Natural killer cell (primary cell): ENCODE measurements around the gene ZDHHC5. TPM values are rescaled to one million over a fixed set of nuclear protein-coding genes. Genes with fewer than 3 reads are reported as not detected.
A peak's percentile ranks its signal among the peaks of the same experiment; 100 is the strongest.

ENCODE experiments used
- ATAC-seq, 3 donors: fragments of 150-1000 bp in 2 of 3; fragments of 200-7000 bp in 1 of 3; cut with Tn5 transposase; 1 replicate in 1 of 3; 2 replicates in 2 of 3; pipeline ENCODE4 v1.10.0; 2021; ENCODE audit warnings: mild to moderate bottlenecking in 2 of 3, moderate library complexity in 2 of 3
- DNase-seq, 2 donors: peaks; one replicate each; pipeline versions ENCODE4 v3.0.0 to v3.0.0-alpha.2; 2013 to 2021; ENCODE audit warnings: mixed read lengths in 1 of 2
- H3K27ac ChIP-seq: one replicate; pipeline ENCODE4 v1.5.1; 2013; ENCODE audit warnings: mild to moderate bottlenecking, low read length
- H3K27me3 ChIP-seq: one replicate; pipeline ENCODE4 v1.6.1; 2013; ENCODE audit warnings: low read length; ENCODE audit not compliant: control insufficient read depth, insufficient read depth
- H3K36me3 ChIP-seq: one replicate; pipeline ENCODE4 v1.6.1; 2013; ENCODE audit warnings: low read length; ENCODE audit not compliant: control insufficient read depth, insufficient read depth
- H3K4me1 ChIP-seq: one replicate; pipeline ENCODE4 v1.6.1; 2013; ENCODE audit warnings: low read length; ENCODE audit not compliant: control insufficient read depth, insufficient read depth
- H3K4me3 ChIP-seq: one replicate; pipeline ENCODE4 v1.5.1; 2013; ENCODE audit warnings: low read length
- H3K9me3 ChIP-seq: one replicate; pipeline ENCODE4 v1.6.1; 2013; ENCODE audit warnings: low read length; ENCODE audit not compliant: control insufficient read depth, insufficient read depth
- H3K27ac Mint-ChIP-seq, 2 donors: one replicate each; pipeline ENCODE4 v1.8.0; 2022; ENCODE audit warnings: mild to moderate bottlenecking in 2 of 2, mixed read lengths in 2 of 2, moderate library complexity in 1 of 2
- H3K27me3 Mint-ChIP-seq, 2 donors: one replicate each; pipeline ENCODE4 v1.8.0; 2022; ENCODE audit warnings: low read depth in 2 of 2, mixed read lengths in 2 of 2
- H3K36me3 Mint-ChIP-seq: one replicate; pipeline ENCODE4 v1.8.0; 2022; ENCODE audit warnings: mixed read lengths
- H3K4me1 Mint-ChIP-seq, 2 donors: one replicate each; pipeline ENCODE4 v1.8.0; 2022; ENCODE audit warnings: mixed read lengths in 2 of 2
- H3K4me3 Mint-ChIP-seq: one replicate; pipeline ENCODE4 v1.8.0; 2022; ENCODE audit warnings: mild to moderate bottlenecking, moderate library complexity, mixed read lengths
- H3K9me3 Mint-ChIP-seq, 2 donors: one replicate each; pipeline ENCODE4 v1.8.0; 2022; ENCODE audit warnings: mixed read lengths in 2 of 2
- WGBS: methylation state at CpG from one replicate; pipeline ENCODE4 v1.1.7; 2013; ENCODE audit warnings: missing lambda C conversion rate; ENCODE audit not compliant: insufficient coverage; 5-methylcytosine and 5-hydroxymethylcytosine counted together
- intact Hi-C: fragments of 100-400 bp; cut with micrococcal nuclease; formaldehyde crosslinking; loops from one replicate; pipeline ENCODE4 v1.14.2; 2022
- total RNA-seq, 4 donors: library from RNA; stranded (reverse); fragments of 120-200 nt in 1 of 4; gene quantifications; one replicate each; pipeline versions ENCODE4 v1.2.3 to v1.2.4, GENCODE V29; 2013 to 2022
- TF ChIP-seq, protein P1 (sequence below): fragments of 200-600 bp; IDR thresholded peaks from one replicate; pipeline ENCODE4 v1.8.0; 2022; ENCODE audit warnings: antibody characterized with exemption

ZDHHC5 gene
- total RNA-seq, 3 donors from 2014 or later (not counting 1 experiment from before 2014, with no cell fraction given) = 46.1 to 64.0 (median 55.5) TPM

DNA sequence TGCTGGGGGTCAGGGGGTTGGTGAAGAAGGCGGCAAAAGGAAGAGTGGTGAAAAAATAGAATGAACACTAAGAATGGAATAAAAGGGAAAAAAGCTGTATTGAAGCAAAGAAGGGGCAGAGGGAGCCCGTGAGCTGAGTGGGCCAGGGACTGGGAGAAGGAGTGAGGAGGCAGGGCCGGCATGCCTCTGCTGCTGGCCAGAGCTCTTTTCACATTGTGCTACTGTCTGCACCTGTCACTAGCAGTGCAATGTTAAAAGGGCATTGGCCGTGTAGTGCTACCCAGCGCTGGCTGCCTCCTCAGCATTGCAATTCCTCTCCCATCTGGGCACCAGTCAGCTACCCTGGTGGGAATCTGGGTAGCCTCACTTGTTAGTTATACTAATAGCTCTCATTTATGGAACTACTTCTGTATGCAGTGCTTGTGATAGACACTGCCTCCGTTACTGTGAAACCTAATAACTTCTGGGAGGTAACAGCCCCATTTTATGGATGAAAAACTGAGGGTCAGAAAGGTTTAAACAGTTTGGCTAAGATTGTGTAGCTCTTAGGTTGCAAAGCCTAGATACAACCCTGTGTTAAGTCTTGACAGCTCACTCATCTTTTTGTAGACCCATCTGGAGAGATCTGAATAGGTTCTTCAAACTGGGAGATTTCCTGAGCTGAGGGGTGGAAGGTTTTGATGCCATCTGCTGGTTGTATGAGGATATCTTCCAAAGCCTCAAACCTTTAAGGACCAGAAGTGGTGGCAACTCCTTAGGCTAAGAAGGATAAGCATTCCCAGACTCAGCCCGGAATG is 26.7 kb upstream of the ZDHHC5 start:
- H3K36me3 ChIP-seq = no peaks in the 10 kb centered on the region
- intact Hi-C loops = loop anchor here (1.0 to 2.0 kb wide), 3 partner anchors 73 to 296 kb away; no protein-coding TSS in a partner anchor
- peak overlapping the region in 1 of 2 donors; percentile 4 for H3K27ac Mint-ChIP-seq
- no peak overlapping the region for H3K27ac ChIP-seq
- ATAC-seq (peak in 2 of 3 donors; percentile 25 to 32), DNase-seq (peak in 1 of 2 donors; percentile 71)
- peaks cover 12 to 22% of the 10 kb centered on the region in 2 donors for H3K4me1 Mint-ChIP-seq
- 67% methylated on average over 7 of the region's 7 CpGs for WGBS
- H3K27me3 ChIP-seq = peaks cover 25% of the 10 kb centered on the region
- no peaks in the 10 kb centered on the region for H3K9me3 Mint-ChIP-seq
- TF ChIP-seq, protein P1, sequence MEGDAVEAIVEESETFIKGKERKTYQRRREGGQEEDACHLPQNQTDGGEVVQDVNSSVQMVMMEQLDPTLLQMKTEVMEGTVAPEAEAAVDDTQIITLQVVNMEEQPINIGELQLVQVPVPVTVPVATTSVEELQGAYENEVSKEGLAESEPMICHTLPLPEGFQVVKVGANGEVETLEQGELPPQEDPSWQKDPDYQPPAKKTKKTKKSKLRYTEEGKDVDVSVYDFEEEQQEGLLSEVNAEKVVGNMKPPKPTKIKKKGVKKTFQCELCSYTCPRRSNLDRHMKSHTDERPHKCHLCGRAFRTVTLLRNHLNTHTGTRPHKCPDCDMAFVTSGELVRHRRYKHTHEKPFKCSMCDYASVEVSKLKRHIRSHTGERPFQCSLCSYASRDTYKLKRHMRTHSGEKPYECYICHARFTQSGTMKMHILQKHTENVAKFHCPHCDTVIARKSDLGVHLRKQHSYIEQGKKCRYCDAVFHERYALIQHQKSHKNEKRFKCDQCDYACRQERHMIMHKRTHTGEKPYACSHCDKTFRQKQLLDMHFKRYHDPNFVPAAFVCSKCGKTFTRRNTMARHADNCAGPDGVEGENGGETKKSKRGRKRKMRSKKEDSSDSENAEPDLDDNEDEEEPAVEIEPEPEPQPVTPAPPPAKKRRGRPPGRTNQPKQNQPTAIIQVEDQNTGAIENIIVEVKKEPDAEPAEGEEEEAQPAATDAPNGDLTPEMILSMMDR = peak; percentile 31
- no peak overlapping the region for H3K4me3 Mint-ChIP-seq
- peaks cover 31 to 41% of the 10 kb centered on the region in 2 donors for H3K27me3 Mint-ChIP-seq
- H3K36me3 Mint-ChIP-seq = no peaks in the 10 kb centered on the region
- peaks cover 28% of the 10 kb centered on the region for H3K4me1 ChIP-seq
- no peak overlapping the region for H3K4me3 ChIP-seq
- no peaks in the 10 kb centered on the region for H3K9me3 ChIP-seq

DNA sequence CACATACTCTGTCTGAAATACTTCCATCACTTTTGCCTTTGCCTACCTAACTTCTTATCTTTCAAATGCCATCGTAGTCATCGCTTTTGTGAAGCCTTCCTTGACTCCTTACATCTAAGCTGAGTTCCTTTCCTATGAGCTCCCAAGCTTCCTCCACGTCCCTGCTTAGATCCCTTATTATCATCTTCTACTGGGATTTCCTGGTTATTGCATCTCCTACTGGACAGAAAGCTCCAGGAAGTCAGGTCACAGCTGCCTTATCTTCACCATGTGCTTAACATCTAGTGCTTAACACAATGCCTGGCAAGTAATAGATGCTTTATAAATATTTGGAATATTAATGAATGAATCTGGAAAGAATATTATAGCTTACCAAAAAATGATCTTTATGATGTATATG is 24.1 kb upstream of the ZDHHC5 start:
- no peaks in the 10 kb centered on the region for H3K9me3 ChIP-seq
- peaks cover 18 to 30% of the 10 kb centered on the region in 2 donors for H3K4me1 Mint-ChIP-seq
- DNase-seq = no peak
- H3K27me3 Mint-ChIP-seq = peaks cover 40 to 45% of the 10 kb centered on the region in 2 donors
- no peak overlapping the region for H3K4me3 ChIP-seq
- intact Hi-C loops = loop anchor here (1.0 to 2.0 kb wide), 2 partner anchors 113 to 151 kb away; partner anchors contain the start of gene TIMM10
- peaks cover 39% of the 10 kb centered on the region for H3K27me3 ChIP-seq
- H3K4me3 Mint-ChIP-seq = no peak overlapping the region
- TF ChIP-seq, protein P1 = no peak
- H3K27ac Mint-ChIP-seq = no peak overlapping the region
- no peaks in the 10 kb centered on the region for H3K36me3 ChIP-seq
- H3K4me1 ChIP-seq = peaks cover 33% of the 10 kb centered on the region
- no peaks in the 10 kb centered on the region for H3K36me3 Mint-ChIP-seq
- no peak for ATAC-seq
- H3K9me3 Mint-ChIP-seq = no peaks in the 10 kb centered on the region
- no peak overlapping the region for H3K27ac ChIP-seq
- 97% methylated on average over 3 of the region's 3 CpGs for WGBS

DNA sequence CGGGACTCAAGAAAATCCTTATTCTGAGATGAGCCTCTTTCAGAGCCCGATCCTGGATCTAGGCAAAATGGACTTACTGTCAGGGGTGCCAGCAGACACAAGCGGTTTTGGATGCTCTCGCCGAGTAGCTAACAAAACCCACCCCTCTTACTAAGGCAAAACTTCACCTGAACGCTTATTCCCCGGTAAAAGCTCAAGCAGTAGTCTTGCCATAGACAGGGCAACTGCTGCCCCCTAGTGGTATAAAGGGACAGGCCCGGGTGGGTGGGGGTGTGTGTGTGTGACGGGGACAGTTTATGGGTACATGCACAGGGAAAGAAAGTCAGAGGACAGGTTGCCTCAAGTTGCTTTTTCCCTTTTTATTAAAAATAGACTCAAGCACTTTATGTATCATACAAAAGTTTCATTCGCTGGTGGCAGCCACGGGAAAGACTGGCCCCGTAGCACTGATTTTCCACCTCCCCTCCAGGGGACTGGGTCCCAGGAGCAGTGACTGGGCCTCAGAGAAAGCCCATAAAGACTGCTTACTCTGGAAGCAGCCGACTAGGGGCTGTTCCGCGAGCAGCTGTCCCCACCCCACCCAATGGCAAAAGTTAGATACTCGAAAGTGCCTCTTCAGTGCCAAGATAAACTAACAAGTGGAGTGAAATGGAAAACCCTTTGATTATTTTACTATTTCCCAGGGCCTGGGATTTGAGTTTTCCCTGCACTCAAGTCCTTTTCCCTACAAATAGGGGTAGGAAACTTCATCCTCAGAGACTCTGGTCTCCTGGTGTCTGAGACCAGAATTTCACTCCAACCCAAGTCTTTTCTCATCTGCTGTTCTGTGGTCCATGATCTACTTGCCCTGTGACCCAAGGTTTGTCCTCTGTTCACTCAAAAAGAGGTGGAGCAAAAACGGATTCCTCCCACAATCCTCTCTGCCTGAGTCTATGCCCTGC is 22.9 kb upstream of the ZDHHC5 start:
- H3K4me1 ChIP-seq = peaks cover 34% of the 10 kb centered on the region
- Mint-ChIP-seq H3K4me1 (peaks cover 26 to 35% of the 10 kb centered on the region in 2 donors), H3K27me3 (peaks cover 42 to 46% of the 10 kb centered on the region in 2 donors), H3K4me3 (no peak overlapping the region), H3K27ac (peak overlapping the region in 1 of 2 donors; percentile 35), H3K36me3 (no peaks in the 10 kb centered on the region), H3K9me3 (no peaks in the 10 kb centered on the region)
- intact Hi-C loops = loop anchor here (1.0 to 2.0 kb wide), 2 partner anchors 114 to 152 kb away; partner anchors contain the start of gene TIMM10
- H3K36me3 ChIP-seq = no peaks in the 10 kb centered on the region
- 22% methylated on average over 14 of the region's 17 CpGs for WGBS
- DNase-seq (peak; percentile 70 to 91), ATAC-seq (peak; percentile 56 to 84 (median 70))
- H3K4me3 ChIP-seq = no peak overlapping the region
- TF ChIP-seq, protein P1 = peak; percentile 74
- H3K27ac ChIP-seq = no peak overlapping the region
- no peaks in the 10 kb centered on the region for H3K9me3 ChIP-seq
- H3K27me3 ChIP-seq = peaks cover 38% of the 10 kb centered on the region
